ENCODE results near the gene ALDH1A3. TPM values are rescaled to one million over a fixed set of nuclear protein-coding genes. Genes with fewer than 3 reads are reported as not detected.
A peak's percentile ranks its signal among the peaks of the same experiment; 100 is the strongest.

The ALDH1A3 gene
- total RNA-seq, 4 donors from 2014 or later = 6.8 to 12.4 (median 7.7) TPM

GRCh38 chr15:100852630-100853029, 27.0 kb upstream of the ALDH1A3 start:
- Histone ChIP-seq H3K4me1 (peaks cover 12% of the 10 kb centered on the region), H3K27me3 (peaks cover 3% of the 10 kb centered on the region), H3K36me3 (no peaks in the 10 kb centered on the region), H3K9me3 (no peaks in the 10 kb centered on the region), H3K4me3 (no peak overlapping the region), H3K27ac (no peak overlapping the region)
- TF ChIP-seq EP300 (IDR thresholded peaks at IDR 0.05) (no peak), POLR2AphosphoS5 (IDR thresholded peaks at IDR 0.05) (no peak), POLR2A (IDR thresholded peaks at IDR 0.05) (no peak)
- TF ChIP-seq, protein P1, sequence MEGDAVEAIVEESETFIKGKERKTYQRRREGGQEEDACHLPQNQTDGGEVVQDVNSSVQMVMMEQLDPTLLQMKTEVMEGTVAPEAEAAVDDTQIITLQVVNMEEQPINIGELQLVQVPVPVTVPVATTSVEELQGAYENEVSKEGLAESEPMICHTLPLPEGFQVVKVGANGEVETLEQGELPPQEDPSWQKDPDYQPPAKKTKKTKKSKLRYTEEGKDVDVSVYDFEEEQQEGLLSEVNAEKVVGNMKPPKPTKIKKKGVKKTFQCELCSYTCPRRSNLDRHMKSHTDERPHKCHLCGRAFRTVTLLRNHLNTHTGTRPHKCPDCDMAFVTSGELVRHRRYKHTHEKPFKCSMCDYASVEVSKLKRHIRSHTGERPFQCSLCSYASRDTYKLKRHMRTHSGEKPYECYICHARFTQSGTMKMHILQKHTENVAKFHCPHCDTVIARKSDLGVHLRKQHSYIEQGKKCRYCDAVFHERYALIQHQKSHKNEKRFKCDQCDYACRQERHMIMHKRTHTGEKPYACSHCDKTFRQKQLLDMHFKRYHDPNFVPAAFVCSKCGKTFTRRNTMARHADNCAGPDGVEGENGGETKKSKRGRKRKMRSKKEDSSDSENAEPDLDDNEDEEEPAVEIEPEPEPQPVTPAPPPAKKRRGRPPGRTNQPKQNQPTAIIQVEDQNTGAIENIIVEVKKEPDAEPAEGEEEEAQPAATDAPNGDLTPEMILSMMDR (IDR thresholded peaks at IDR 0.05) = no peak
- no peak for DNase-seq (ENCODE audit: low spot score in 2 of 2)
- 91% methylated on average over 4 of the region's 4 CpGs for WGBS

DNA sequence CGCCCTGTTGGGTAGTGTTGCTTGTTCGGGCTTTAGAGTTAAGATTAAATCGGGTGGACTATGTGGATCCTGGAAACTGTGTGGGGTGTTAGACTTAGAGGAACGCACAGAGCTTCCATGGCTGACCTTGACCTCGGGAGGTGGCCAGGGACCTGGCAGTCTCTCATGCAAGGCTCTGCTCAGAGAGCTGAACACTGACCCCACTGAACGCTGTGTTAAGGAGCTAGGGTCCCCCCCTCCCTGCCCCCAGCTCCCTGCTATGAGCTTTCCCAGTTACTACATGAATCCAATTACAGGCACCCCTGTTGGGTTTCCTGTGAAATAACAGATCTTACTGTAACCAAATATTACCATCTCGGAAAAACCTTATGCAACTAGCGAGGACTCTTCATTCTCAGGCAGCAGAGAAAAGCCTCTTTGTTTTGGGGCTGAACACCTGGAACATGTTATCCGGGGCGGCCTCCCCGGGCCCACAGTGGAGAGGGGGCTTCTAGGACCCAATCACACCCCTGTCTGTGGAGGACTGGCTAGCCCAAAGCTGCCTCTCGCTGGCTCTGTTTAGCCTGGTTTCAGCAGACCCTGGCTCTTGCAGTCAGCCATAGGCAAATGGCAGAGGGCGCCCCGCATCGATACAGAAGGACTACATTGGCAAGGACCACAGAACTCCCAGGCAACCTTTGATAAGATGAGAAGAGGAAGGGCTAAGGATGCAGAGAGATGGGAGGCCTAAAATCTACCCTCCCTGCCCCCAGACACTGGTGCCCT, 25.8 kb upstream of the ALDH1A3 start:
- no peak overlapping the region for H3K4me3 ChIP-seq
- 88% methylated on average over 15 of the region's 15 CpGs for WGBS
- no peaks in the 10 kb centered on the region for H3K36me3 ChIP-seq
- no peak overlapping the region for H3K27ac ChIP-seq
- no peak for DNase-seq (ENCODE audit: low spot score in 2 of 2)
- H3K4me1 ChIP-seq = peaks cover 11% of the 10 kb centered on the region
- peaks cover 3% of the 10 kb centered on the region for H3K27me3 ChIP-seq
- TF ChIP-seq, protein P1 (IDR thresholded peaks at IDR 0.05) = no peak
- no peaks in the 10 kb centered on the region for H3K9me3 ChIP-seq

DNA sequence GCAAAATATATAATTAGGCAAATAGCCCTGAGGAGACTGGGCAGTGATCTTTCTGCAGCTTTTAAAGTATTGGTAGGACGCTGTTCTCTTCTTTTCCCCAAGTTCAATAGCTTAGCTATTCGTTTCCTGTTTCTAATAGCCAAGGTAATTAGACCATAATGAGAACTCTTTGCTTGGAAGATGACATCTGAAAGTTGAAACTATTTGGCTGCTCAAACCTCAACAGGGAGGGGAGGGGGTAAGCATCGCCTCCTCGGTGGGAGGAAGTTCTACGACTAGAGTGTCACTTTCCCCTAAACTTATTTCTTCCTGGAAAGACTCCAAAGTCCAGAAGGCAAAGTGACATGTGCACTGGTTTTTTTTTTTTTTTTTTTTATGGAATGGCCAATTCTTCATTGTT, 22.8 kb upstream of the ALDH1A3 start:
- Histone ChIP-seq H3K27ac (no peak overlapping the region), H3K9me3 (no peaks in the 10 kb centered on the region), H3K27me3 (no peaks in the 10 kb centered on the region), H3K4me1 (peaks cover 2% of the 10 kb centered on the region), H3K36me3 (no peaks in the 10 kb centered on the region), H3K4me3 (no peak overlapping the region)
- TF ChIP-seq EP300 (IDR thresholded peaks at IDR 0.05) (no peak), POLR2AphosphoS5 (IDR thresholded peaks at IDR 0.05) (no peak), POLR2A (IDR thresholded peaks at IDR 0.05) (no peak)
- TF ChIP-seq, protein P1 (IDR thresholded peaks at IDR 0.05) = no peak
- 27% methylated on average over 5 of the region's 5 CpGs for WGBS
- DNase-seq (ENCODE audit: low spot score in 2 of 2) = no peak

GRCh38 chr15:100858294-100858693, 21.3 kb upstream of the ALDH1A3 start:
- TF ChIP-seq POLR2A (IDR thresholded peaks at IDR 0.05) (no peak), EP300 (IDR thresholded peaks at IDR 0.05) (no peak), POLR2AphosphoS5 (IDR thresholded peaks at IDR 0.05) (no peak)
- TF ChIP-seq, protein P1 (IDR thresholded peaks at IDR 0.05) = no peak
- Histone ChIP-seq H3K4me1 (peaks cover 2% of the 10 kb centered on the region), H3K27ac (no peak overlapping the region), H3K9me3 (no peaks in the 10 kb centered on the region), H3K36me3 (no peaks in the 10 kb centered on the region), H3K27me3 (no peaks in the 10 kb centered on the region), H3K4me3 (no peak overlapping the region)
- 96% methylated on average over 2 of the region's 2 CpGs for WGBS
- DNase-seq (ENCODE audit: low spot score in 2 of 2) = no peak

DNA sequence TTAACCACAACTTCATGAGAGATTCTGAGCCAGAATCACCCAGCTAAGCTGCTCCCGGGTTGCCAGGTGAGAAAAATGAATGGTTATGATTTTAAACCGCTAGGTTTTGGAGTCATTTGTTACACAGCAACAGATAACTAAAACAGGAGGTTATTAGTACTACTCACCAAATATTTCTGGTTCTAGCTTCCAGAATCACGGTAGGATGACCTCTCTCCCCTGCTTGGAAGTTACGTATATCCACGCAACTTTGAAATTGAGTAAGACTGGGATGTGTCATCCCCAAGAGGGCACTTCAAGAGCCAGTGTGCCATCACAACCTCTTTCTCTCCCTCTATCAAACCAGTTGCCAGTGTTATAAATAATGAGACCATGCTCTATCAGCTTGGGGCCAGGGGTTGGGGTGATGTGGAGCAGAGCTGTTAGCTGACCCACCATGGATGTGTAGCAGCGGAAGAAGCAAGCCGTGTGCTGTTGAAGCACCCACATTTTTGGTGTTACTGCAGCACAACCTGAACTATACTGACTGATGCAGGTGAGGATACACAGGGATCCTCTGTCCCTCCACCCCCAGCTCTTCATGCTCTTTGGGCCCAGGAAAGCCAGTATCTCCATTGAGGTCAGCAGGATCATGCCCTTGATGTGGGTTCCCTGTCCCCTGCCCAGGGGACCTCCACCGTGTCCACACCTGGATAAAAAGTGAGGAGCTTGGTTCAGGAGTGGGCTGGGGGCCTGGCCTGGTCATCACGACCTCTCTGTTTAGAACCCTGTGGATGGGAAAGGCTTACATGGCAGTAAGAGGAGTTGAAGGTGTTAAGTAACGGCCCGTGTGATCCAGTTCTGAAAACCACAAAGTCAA, 19.4 kb upstream of the ALDH1A3 start:
- TF ChIP-seq EP300 (IDR thresholded peaks at IDR 0.05) = no peak
- TF ChIP-seq POLR2AphosphoS5 (IDR thresholded peaks at IDR 0.05) = no peak
- no peak for TF ChIP-seq POLR2A (IDR thresholded peaks at IDR 0.05)
- TF ChIP-seq, protein P1 (IDR thresholded peaks at IDR 0.05) = no peak
- Histone ChIP-seq H3K27ac (peak overlapping the region; percentile 8), H3K4me1 (peaks cover 2% of the 10 kb centered on the region), H3K36me3 (no peaks in the 10 kb centered on the region), H3K9me3 (no peaks in the 10 kb centered on the region), H3K4me3 (no peak overlapping the region), H3K27me3 (no peaks in the 10 kb centered on the region)
- DNase-seq (ENCODE audit: low spot score in 2 of 2) = no peak
- WGBS = 90% methylated on average over 9 of the region's 11 CpGs

All from suprapubic skin (tissue), 4 donors.